Measurements from ENCODE around the gene DIP2A.

- TF ChIP-seq POLR2A (IDR thresholded peaks at IDR 0.05; ENCODE audit: low read depth, low read length), result no peak
- no peak for TF ChIP-seq POLR2AphosphoS5 (IDR thresholded peaks at IDR 0.05; ENCODE audit: low read depth, low read length)
Measured at GRCh38 chr21:46540087-46540710, 81.5 kb downstream of the DIP2A start.

Measured in GM12892 (cell line).